Measurements from ENCODE around the gene TAOK3. TPM values are rescaled to one million over a fixed set of nuclear protein-coding genes. Genes with fewer than 3 reads are reported as not detected.

The TAOK3 gene
- total RNA-seq, 1 donor from 2014 or later = 28.6 TPM

GRCh38 chr12:118371321-118372282 lies 1.1 kb downstream of the TAOK3 start:
- Mint-ChIP-seq H3K4me1 (ENCODE audit: unreplicated experiment) (peaks cover 33% of the 10 kb centered on the region), H3K4me3 (ENCODE audit: unreplicated experiment) (peak overlapping the region; percentile 93), H3K27ac (ENCODE audit: unreplicated experiment) (peak overlapping the region; percentile 65), H3K9me3 (ENCODE audit: unreplicated experiment) (no peaks in the 10 kb centered on the region), H3K36me3 (ENCODE audit: unreplicated experiment) (no peaks in the 10 kb centered on the region), H3K27me3 (ENCODE audit: unreplicated experiment) (no peaks in the 10 kb centered on the region)
- TF ChIP-seq, protein P1, sequence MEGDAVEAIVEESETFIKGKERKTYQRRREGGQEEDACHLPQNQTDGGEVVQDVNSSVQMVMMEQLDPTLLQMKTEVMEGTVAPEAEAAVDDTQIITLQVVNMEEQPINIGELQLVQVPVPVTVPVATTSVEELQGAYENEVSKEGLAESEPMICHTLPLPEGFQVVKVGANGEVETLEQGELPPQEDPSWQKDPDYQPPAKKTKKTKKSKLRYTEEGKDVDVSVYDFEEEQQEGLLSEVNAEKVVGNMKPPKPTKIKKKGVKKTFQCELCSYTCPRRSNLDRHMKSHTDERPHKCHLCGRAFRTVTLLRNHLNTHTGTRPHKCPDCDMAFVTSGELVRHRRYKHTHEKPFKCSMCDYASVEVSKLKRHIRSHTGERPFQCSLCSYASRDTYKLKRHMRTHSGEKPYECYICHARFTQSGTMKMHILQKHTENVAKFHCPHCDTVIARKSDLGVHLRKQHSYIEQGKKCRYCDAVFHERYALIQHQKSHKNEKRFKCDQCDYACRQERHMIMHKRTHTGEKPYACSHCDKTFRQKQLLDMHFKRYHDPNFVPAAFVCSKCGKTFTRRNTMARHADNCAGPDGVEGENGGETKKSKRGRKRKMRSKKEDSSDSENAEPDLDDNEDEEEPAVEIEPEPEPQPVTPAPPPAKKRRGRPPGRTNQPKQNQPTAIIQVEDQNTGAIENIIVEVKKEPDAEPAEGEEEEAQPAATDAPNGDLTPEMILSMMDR (IDR thresholded peaks at IDR 0.05) = no peak
- no peak for DNase-seq (ENCODE audit: extremely low spot score, unreplicated experiment)

DNA sequence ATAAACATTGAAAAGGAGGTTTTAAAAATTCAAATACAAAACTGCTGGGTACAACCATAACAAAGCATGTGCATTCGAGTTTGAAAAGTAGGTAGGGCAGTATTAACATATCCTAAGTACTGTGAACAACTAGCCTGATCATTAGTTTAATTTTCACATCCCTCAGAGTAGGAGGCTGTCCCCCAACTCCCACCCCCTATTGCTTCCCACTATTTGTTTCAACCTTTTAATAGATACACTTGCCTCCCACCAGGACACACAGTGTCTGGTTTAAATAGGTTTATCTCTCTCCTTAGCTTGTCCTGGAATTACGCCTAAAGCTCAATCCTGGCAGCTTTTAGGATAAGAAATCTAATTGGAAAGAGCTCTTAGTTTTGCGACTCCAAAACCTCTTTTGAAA lies 2.1 kb downstream of the TAOK3 start:
- peaks cover 29% of the 10 kb centered on the region for H3K4me1 Mint-ChIP-seq (ENCODE audit: unreplicated experiment)
- TF ChIP-seq, protein P1 (IDR thresholded peaks at IDR 0.05) = no peak

GRCh38 chr12:118368821-118369220 lies 3.9 kb downstream of the TAOK3 start:
- TF ChIP-seq, protein P1 (IDR thresholded peaks at IDR 0.05) = no peak
- DNase-seq (ENCODE audit: extremely low spot score, unreplicated experiment) = no peak
- Mint-ChIP-seq H3K27me3 (ENCODE audit: unreplicated experiment) (no peaks in the 10 kb centered on the region), H3K4me1 (ENCODE audit: unreplicated experiment) (peaks cover 27% of the 10 kb centered on the region), H3K27ac (ENCODE audit: unreplicated experiment) (no peak overlapping the region), H3K36me3 (ENCODE audit: unreplicated experiment) (no peaks in the 10 kb centered on the region), H3K4me3 (ENCODE audit: unreplicated experiment) (no peak overlapping the region), H3K9me3 (ENCODE audit: unreplicated experiment) (no peaks in the 10 kb centered on the region)

More for the DNA sequence above, 2.1 kb downstream of the TAOK3 start:
- H3K27ac Mint-ChIP-seq (ENCODE audit: unreplicated experiment) = peak overlapping the region; percentile 13
- no peaks in the 10 kb centered on the region for H3K27me3 Mint-ChIP-seq (ENCODE audit: unreplicated experiment)
- peak overlapping the region; percentile 93 for H3K4me3 Mint-ChIP-seq (ENCODE audit: unreplicated experiment)
- DNase-seq (ENCODE audit: extremely low spot score, unreplicated experiment) = no peak
- H3K36me3 Mint-ChIP-seq (ENCODE audit: unreplicated experiment) = no peaks in the 10 kb centered on the region
- H3K9me3 Mint-ChIP-seq (ENCODE audit: unreplicated experiment) = no peaks in the 10 kb centered on the region

DNA sequence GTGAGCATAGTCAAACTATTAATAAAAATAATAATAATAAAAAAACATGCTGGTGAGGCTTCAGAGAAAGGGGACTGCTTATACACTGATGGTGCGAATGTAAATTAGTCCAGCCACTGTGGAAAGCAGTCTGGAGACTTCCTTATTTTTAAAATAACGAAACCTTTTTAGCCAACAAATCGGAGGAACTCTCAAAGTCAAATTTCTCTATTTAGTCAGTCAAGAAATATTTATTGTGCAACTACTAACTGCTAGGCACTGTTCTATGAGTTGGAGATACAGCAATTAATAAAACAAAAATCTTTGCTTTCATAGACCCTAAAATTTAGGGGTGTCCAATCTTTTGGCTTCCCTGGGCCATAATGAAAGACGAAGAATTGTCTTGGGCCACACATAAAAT lies 10.8 kb downstream of the TAOK3 start:
- Mint-ChIP-seq H3K36me3 (ENCODE audit: unreplicated experiment) (no peaks in the 10 kb centered on the region), H3K27ac (ENCODE audit: unreplicated experiment) (no peak overlapping the region), H3K4me3 (ENCODE audit: unreplicated experiment) (no peak overlapping the region), H3K4me1 (ENCODE audit: unreplicated experiment) (peaks cover 56% of the 10 kb centered on the region), H3K9me3 (ENCODE audit: unreplicated experiment) (no peaks in the 10 kb centered on the region), H3K27me3 (ENCODE audit: unreplicated experiment) (no peaks in the 10 kb centered on the region)
- DNase-seq (ENCODE audit: extremely low spot score, unreplicated experiment) = no peak
- TF ChIP-seq, protein P1 (IDR thresholded peaks at IDR 0.05) = no peak

DNA sequence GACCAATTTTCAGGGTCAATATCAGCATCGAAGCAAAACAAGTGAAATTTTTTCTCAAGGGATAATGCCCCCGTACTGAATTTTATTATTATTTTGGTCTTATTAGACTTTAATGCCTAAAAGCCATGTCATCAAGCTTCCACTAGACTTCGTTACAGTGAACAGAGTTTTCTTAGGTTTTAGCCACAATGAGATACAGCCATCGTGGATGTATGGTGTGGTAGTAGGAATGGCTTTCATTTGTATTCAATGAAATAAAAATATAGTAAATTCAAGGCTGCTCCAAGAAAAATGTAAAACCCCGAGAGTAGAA lies 11.7 kb downstream of the TAOK3 start:
- no peaks in the 10 kb centered on the region for H3K36me3 Mint-ChIP-seq (ENCODE audit: unreplicated experiment)
- no peaks in the 10 kb centered on the region for H3K9me3 Mint-ChIP-seq (ENCODE audit: unreplicated experiment)
- TF ChIP-seq, protein P1 (IDR thresholded peaks at IDR 0.05) = no peak
- peak overlapping the region; percentile 32 for H3K4me3 Mint-ChIP-seq (ENCODE audit: unreplicated experiment)
- peaks cover 64% of the 10 kb centered on the region for H3K4me1 Mint-ChIP-seq (ENCODE audit: unreplicated experiment)
- peak overlapping the region; percentile 89 for H3K27ac Mint-ChIP-seq (ENCODE audit: unreplicated experiment)
- H3K27me3 Mint-ChIP-seq (ENCODE audit: unreplicated experiment) = no peaks in the 10 kb centered on the region
- no peak for DNase-seq (ENCODE audit: extremely low spot score, unreplicated experiment)
